Measurements from ENCODE around the gene NISCH. TPM values are rescaled to one million over a fixed set of nuclear protein-coding genes. Genes with fewer than 3 reads are reported as not detected.

Gene NISCH
- total RNA-seq, 1 experiment from 2014 or later: 72.8 TPM

- Histone ChIP-seq H3K27me3 (ENCODE audit: insufficient read depth, low read length) (no peaks in the 10 kb centered on the region), H3K4me3 (replicated peaks in 1 of 2; ENCODE audit: low read depth in 1 of 2, low read length in 2 of 2) (no peak overlapping the region), H3K27ac (ENCODE audit: low read depth, low read length) (no peak overlapping the region), H3K9me3 (ENCODE audit: control insufficient read depth in 1 of 2, insufficient read depth in 1 of 2, low read depth in 1 of 2, low read length in 2 of 2) (no peaks in the 10 kb centered on the region), H3K36me3 (ENCODE audit: control insufficient read depth in 1 of 2, insufficient read depth in 2 of 2, low read length in 2 of 2) (no peaks in the 10 kb centered on the region; a peak in 1 of 4 replicates), H2AFZ (ENCODE audit: low read depth, low read length, poor library complexity, severe bottlenecking) (no peak overlapping the region), H3K4me2 (ENCODE audit: low read length) (no peak overlapping the region), H4K20me1 (ENCODE audit: insufficient read depth) (no peaks in the 10 kb centered on the region), H3K9me2 (ENCODE audit: insufficient read depth) (no peaks in the 10 kb centered on the region), H3K79me2 (ENCODE audit: insufficient read depth, low read length) (no peaks in the 10 kb centered on the region), H3K4me1 (ENCODE audit: control insufficient read depth in 1 of 2, insufficient read depth in 2 of 2, low read length in 2 of 2) (peaks cover 0 to 3% of the 10 kb centered on the region in 2 experiments; a peak in 1 of 4 replicates), H3K9ac (ENCODE audit: low read length) (no peak overlapping the region)
- no peak for TF ChIP-seq EZH2 (IDR thresholded peaks at IDR 0.05)
- TF ChIP-seq CTCF (IDR thresholded peaks at IDR 0.05 in 2 of 3, conservative IDR thresholded peaks at IDR 0.05 in 1 of 3; ENCODE audit: borderline replicate concordance in 1 of 3, insufficient read depth in 1 of 3, low read depth in 2 of 3, low read length in 2 of 3): no peak
- TF ChIP-seq TCF7L2 (IDR thresholded peaks at IDR 0.05; ENCODE audit: borderline replicate concordance, extremely low read depth, insufficient read depth, insufficient read length): no peak
- TF ChIP-seq ELF1 (IDR thresholded peaks at IDR 0.05; ENCODE audit: borderline replicate concordance, low read depth): no peak
- TF ChIP-seq SRF (IDR thresholded peaks at IDR 0.05; ENCODE audit: low read depth): no peak
- no peak for TF ChIP-seq ZBTB33 (IDR thresholded peaks at IDR 0.05; ENCODE audit: extremely low read depth, insufficient replicate concordance, low read length)
- no peak for TF ChIP-seq RAD21 (IDR thresholded peaks at IDR 0.05; ENCODE audit: low read depth)
- no peak for TF ChIP-seq POLR2AphosphoS5 (IDR thresholded peaks at IDR 0.05; ENCODE audit: low read depth, low read length)
- TF ChIP-seq SIN3A (IDR thresholded peaks at IDR 0.05; ENCODE audit: low read depth): no peak
- TF ChIP-seq FOSL1 (IDR thresholded peaks at IDR 0.05; ENCODE audit: low read depth): no peak
- no peak for TF ChIP-seq YY1 (IDR thresholded peaks at IDR 0.05; ENCODE audit: extremely low read depth, insufficient replicate concordance, low read depth, low read length)
- TF ChIP-seq ZNF274 (IDR thresholded peaks at IDR 0.05; ENCODE audit: low read depth, low read length): no peak
- TF ChIP-seq ZFX (IDR thresholded peaks at IDR 0.05): no peak
- TF ChIP-seq CBX3 (IDR thresholded peaks at IDR 0.05; ENCODE audit: low read depth): no peak
- no peak for TF ChIP-seq EGR1 (IDR thresholded peaks at IDR 0.05; ENCODE audit: low read depth)
- TF ChIP-seq CEBPB (IDR thresholded peaks at IDR 0.05; ENCODE audit: low read depth): no peak
- TF ChIP-seq, protein P1, sequence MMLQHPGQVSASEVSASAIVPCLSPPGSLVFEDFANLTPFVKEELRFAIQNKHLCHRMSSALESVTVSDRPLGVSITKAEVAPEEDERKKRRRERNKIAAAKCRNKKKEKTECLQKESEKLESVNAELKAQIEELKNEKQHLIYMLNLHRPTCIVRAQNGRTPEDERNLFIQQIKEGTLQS (IDR thresholded peaks at IDR 0.05): no peak
- DNase-seq (ENCODE audit: low read depth, low spot score): no peak
- intact Hi-C loops (cut with micrococcal nuclease): no loop called here
- ATAC-seq: no peak
- RAD21 ChIA-PET (ENCODE audit: low non-redundant PET in 1 of 2, low total read pairs in 2 of 2, uncharacterized antibody in 2 of 2, unreplicated experiment in 2 of 2): no interaction called here
- CTCF ChIA-PET: no interaction called here
- POLR2A ChIA-PET: no interaction called here
- BruUV-seq (replicated peaks): no TSS peak
Observed at GRCh38 chr3:52520141-52520667, 64.8 kb downstream of the NISCH start.

Data from HCT116 (cell line).